DMS53 treated with DMSO at 0.1 percent for 48 hours (cell line): ENCODE data around the gene IHH.

Experiments used
- DNase-seq: peaks from one replicate; lab custom pipeline; 2025; ENCODE audit not compliant: unreplicated experiment; lab: John Stamatoyannopoulos, UW

IHH gene

GRCh38 chr2:219060821-219061791 lies at the start of gene IHH:
Gene IHH (minus strand): TSS chr2:219060921. CDS start chr2:219060467, 454 bp downstream.
- no peak for DNase-seq

DNA sequence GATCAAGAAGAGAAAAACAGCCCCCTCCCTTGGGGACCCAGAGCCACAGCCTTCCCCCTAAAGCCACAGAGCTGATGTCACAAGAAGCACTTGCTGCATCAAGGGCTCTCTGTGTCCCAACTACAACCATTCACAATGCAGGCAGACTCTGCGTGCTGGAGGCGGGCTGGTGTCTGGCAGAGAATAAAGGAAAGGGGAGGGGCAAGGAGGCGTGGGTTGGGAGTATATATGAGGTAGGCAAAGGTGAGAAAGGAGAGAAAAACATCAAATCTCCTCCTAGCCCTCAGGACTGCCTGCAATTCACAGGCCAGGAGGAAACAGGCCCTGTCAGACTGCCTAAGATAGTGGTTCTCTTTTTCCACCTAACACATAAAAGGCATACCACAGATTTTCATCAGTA lies 48.8 kb upstream of the IHH start:
- no peak for DNase-seq

DNA sequence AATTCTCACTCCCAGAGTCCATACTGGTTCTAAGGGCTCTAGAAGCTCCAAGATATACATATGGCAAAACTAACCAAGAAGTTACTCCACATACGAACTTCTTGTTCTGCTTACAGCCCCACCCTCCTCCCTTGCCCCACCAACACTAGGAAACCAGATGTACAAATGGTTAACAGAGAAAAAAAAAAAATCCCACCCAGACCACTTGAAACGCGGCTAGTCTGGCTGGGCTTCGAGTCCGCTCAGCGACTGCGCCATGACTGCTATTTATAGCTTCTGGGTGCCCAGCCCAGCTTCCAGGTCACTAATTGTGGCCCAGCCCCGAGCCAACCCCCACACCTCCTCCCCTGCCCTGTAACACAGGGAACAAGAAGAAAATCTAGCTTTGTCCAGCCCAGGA lies 47.0 kb upstream of the IHH start:
- DNase-seq = no peak

- no peak for DNase-seq
These were observed 45.5 kb upstream of the IHH start for GRCh38 chr2:219106251-219106650.

GRCh38 chr2:219104107-219105035 lies 43.6 kb upstream of the IHH start:
- peak; percentile 53 for DNase-seq

DNA sequence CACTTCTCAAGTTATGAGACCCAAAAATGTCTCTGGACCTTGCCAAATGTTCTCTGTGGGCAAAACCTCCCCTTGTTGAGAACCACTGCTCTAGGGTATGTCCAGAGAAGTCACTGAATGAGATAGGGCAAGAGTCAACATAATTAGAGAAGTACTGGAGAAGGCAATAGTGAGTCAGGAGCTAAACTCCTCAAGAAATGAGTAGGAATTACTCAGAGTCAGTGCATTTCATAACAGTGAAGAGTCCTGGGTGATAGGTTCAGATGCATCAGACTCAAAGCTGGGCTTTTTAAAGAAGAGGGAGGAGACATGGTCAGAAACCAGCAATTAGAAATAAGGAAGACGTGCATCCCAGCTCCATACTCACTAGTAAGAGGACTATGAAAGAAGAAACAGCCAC lies 38.6 kb upstream of the IHH start:
- no peak for DNase-seq

GRCh38 chr2:219095406-219095935 lies 34.8 kb upstream of the IHH start:
- DNase-seq = no peak

GRCh38 chr2:219094171-219094570 lies 33.5 kb upstream of the IHH start:
- DNase-seq = no peak

DNA sequence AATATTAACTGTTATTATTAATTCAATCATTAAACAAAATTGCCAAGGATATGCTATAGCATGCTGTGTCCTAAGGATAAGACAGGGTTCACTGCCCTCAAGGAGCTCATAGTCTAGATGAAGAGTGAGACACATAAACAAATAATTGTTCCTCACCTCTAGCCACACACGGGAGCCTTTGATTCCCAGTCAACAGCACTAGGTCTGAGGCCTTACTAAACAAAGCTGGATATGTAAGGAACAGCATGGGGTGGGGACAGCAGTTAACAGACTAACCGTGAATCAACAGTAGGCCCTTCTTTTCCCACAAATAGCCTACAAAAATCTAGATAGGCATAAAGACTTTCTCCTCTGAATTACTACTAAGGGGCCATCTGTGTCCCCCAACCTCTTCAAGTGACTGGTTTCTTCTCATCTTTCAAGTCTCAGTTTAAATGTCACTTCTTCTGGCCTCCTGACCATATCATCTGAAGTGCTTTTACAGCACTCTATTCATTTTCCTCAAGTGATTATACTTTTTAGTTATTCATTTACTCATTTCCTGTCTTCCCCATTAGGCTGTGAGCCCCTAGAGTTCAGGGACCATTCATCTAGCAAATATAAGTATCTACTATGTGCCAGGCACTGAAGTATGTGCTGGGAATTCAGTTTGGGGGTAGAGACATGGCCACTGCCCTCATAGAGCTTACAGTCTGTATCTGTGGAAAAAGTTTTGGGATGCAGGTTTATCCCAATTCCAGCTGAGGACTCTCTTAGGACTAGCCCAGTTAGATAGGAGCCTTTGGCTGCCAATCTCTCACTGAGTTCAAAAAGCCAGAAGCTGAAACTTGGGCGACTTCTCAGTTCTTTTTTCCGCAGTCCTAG lies 29.9 kb upstream of the IHH start:
- no peak for DNase-seq

DNA sequence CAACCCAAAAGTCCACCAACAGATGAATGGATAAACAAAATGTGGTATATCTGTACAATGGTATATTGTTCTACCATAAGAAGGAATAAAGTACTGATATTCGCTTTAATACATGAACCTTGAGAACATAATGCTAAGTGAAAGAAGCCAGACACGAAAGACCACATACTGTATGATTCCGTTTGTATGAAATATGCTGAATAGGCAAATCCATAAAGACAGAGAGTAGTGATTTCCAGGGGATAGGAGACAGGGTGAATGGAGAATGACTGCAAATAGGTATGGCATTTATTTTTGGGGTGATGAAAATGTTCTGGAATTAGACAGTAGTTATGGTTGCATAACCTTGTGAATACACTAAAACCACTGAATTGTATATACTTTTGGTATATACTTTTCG lies 28.6 kb upstream of the IHH start:
- no peak for DNase-seq

GRCh38 chr2:219087848-219088247 lies 27.1 kb upstream of the IHH start:
- DNase-seq = no peak

GRCh38 chr2:219087361-219087760 lies 26.6 kb upstream of the IHH start:
- DNase-seq = no peak

GRCh38 chr2:219086196-219086595 lies 25.5 kb upstream of the IHH start:
- DNase-seq = no peak

DNA sequence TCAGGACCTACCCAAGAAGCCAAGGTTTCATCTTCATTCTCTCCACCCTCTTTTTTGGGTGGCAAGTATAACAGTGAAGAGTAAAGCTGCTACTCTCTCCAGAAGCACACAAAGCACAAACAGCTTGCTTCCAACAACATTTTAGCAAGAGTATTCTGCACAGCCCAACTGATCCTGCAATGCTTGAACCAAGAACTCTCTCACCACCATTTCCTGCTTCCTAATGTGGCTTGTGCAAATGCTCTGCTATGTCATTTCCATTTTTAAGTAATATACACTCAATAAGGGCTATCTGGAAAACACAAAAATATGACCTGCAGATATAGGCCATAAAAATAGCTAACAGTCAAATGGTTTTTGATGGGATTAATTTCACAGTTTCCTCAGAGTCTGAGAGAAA lies 24.1 kb upstream of the IHH start:
- DNase-seq = no peak

- DNase-seq = no peak
These were observed 21.7 kb upstream of the IHH start for GRCh38 chr2:219082332-219082958.

DNA sequence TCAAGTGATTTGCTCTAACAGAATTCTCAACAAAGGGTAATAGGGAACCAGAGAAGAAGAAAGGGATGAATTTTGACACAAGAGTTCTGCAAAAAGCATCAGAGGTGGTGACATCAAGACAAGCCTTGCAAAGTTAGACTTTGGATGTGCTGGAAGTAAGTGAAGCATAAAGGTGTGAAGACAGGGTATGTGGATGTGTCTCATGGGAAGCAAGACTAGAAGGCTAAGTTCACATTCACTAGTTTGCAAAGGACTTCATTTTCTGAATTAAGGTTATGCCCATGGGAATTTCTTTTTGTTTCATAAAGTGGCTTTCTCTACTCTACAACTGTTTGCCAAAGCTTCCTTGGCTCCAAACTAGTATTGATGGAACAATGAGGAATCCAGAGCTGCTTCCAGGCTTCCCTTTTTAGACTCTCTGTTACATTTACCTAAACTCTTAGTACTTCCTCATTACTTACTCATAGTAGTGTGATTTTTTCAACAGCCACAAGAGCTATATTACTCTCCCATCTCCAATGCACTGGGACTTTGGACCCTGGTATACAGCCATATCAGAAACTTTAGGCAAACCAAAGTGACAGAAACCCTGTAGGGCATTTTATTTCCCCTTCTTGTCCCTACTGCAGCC lies 21.1 kb upstream of the IHH start:
- DNase-seq = no peak

DNA sequence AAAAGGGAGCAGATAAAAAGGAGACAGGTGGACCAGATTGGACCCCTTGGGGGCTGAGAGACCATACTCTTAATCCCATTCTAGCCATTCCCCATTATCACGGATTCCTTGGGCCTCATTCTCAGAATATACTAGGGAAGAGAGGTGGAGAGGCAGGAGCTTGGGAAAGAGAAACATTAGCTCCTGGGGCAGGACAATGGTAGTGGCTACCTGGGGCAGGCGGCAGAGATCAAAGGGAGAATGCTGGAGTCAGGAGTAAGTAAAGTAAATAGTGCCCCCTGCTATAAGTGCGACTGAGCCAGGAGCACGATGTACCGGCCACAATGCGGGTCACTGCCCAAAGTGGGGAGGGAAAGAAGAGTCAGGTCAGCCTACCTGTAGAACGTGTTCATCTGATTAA lies 20.4 kb upstream of the IHH start:
- DNase-seq = no peak

DNA sequence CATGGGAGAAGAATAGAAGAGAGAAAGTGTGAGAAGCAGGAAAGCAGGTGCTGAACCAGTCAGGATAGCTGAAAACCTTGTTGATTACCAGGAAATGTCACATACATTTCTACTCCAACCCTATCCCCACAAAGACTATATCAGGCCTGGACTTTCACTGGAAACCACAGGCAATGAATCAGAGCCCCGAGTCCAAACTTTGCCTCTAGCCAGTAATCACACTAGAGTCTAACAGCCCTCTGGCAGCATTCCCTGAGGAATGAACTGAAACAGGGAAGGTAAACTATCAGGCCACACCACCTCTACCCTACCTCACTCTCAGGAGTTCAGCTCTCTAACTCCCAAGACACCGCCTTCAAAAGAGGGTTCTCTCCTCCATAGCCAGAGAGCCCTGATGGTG lies 18.7 kb upstream of the IHH start:
- DNase-seq = no peak

DNA sequence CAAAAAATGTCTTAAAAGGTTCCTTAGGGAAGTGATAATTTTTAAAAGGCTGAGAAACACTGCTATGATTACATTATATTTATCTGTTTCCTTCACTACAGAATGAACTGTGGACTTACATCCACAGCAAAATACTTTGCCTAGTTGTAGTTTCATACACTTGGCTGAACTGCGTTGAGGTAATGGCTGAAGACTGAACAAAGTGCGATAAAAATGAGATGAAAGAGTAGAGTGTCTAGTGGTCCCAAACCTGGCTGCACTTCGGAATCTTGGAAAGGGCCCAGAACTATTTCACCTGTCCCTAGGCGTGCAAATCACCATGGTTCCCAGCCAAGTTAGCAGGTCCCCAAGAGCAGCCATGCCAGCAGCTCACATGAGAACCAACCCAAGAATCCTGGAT lies 18.2 kb upstream of the IHH start:
- no peak for DNase-seq

GRCh38 chr2:219078126-219078525 lies 17.4 kb upstream of the IHH start:
- DNase-seq = no peak
